ENCODE results near the gene UBE2S.

Gene UBE2S

DNA sequence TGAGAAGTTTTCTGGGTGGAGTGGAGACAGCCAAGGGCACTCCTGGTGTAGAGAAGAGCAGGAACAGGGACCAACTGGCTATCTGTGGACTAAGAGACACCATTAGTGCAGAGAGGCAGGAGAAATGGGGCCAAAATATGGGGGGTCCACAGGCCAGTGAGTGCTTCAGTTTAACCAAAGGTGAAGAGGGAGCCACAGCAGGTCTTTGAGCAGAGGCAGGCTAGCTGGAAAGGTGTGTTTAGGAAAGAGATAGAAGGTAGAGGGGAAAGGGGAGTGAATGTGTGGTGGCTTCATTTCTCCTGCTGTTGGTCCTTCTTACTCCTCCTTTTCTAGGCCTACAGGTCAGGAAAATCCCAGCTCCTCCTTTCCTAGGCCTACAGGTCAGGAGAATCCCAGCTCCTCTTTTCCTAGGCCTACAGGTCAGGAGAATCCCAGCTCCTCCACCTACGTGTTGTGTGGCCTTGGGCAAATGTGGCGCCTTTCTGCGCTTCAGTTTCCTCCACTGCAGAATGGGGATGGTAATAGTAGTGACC lies 25.0 kb downstream of the UBE2S start:
- no peak for DNase-seq

GRCh38 chr19:55382013-55382412 lies 25.6 kb downstream of the UBE2S start:
- no peak for DNase-seq

GRCh38 chr19:55379174-55379573 lies 28.4 kb downstream of the UBE2S start:
- DNase-seq, result no peak

DNA sequence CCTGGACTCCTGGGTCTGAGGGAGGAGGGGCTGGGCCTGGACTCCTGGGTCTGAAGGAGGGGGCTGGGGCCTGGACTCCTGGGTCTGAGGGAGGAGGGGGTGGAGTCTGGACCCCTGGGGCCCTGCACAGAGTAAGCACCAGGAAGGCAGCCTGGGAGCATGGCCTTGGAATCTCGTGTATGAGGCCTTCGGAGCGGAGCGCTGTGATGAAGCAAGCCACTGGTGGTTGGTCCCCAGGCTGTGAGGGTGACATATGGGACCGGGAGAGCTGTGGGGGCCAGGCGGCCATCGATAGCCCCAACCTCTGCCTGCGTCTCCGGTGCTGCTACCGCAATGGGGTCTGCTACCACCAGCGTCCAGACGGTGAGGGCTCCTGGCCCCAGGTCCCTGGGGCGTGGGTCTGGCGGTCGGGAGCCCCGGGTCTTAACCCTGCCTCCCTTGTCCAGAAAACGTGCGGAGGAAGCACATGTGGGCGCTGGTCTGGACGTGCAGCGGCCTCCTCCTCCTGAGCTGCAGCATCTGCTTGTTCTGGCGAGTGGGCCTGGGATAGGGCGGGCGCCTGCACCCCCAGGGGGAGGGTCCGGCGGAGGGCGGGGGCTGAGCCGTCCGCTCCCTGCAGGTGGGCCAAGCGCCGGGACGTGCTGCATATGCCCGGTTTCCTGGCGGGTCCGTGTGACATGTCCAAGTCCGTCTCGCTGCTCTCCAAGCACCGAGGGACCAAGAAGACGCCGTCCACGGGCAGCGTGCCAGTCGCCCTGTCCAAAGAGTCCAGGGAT lies 30.0 kb downstream of the UBE2S start:
- DNase-seq, result no peak

DNA sequence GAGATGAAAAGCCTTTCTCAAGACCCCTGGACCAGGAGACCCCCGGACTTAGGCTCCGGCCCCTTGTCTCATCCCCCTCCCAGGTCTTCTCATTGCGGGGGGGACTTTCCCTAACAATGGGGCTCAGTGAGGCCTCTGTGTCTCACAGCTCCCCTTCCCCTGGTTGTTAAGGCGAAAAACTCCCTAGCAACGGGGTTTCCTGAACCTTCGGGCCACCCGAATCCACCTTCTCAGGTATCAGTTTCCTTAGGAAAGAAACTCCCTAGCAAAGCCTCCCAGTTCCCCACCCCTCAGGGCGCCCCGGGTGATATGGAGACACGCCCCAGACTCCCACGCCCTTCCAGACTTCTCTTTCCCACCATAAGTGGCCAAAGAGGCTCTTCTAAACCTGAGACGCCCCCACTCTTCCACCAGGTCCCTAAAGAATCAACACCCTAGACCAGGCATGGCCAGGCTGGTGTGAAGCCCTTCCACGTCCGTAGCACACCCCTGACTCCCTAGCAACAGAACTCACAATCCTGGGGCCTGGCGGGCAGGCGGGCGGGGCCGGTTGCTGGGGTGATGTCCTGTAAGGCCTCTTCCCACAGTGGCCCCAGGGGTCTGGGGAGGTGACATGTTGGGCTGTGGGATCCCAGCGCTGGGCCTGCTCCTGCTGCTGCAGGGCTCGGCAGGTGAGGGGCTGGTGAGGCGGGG lies 31.2 kb downstream of the UBE2S start, which contains the start of gene TMEM190:
TSS of gene TMEM190 (plus strand) at position 586 of the 693 bp plus-strand sequence. CDS start at position 614, 28 bp downstream.
- no peak for DNase-seq

DNA sequence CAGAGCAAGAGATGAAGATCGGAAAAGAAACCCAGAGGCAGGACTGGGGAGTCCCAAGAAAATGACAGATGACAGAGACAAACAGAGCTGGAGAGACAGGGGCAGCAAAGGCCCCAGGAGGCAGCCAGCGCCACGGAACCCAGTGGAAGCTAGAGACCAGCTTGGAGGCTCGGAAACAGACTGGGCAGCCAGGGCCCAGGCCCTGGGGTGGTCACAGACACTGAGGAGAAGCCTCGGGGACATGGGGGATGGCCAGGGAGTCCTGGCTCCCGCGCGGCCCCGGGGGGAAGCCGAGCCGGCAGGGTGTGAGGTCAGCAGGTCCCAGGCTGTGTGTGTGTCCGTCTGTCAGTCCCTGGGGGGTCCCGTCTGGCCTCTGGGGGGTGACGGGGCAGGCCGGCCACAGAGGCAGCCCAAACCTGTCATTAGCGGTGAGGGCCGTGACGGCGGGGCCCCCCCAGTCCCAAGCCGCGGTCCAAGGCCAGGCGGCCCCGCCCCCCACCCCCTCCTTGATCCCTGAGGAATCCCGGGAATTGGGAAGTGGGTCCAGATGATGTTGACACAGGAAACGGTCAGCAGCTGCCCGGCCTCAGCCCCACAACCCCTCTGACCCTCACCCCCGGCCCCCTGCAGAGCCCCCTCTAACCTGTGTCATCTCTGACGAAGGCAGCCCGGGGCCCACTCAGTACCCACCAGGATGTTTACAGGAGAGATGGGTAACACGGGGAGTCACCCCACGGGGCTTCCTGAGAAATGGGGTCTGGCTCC lies 33.4 kb downstream of the UBE2S start:
- DNase-seq, result no peak

DNA sequence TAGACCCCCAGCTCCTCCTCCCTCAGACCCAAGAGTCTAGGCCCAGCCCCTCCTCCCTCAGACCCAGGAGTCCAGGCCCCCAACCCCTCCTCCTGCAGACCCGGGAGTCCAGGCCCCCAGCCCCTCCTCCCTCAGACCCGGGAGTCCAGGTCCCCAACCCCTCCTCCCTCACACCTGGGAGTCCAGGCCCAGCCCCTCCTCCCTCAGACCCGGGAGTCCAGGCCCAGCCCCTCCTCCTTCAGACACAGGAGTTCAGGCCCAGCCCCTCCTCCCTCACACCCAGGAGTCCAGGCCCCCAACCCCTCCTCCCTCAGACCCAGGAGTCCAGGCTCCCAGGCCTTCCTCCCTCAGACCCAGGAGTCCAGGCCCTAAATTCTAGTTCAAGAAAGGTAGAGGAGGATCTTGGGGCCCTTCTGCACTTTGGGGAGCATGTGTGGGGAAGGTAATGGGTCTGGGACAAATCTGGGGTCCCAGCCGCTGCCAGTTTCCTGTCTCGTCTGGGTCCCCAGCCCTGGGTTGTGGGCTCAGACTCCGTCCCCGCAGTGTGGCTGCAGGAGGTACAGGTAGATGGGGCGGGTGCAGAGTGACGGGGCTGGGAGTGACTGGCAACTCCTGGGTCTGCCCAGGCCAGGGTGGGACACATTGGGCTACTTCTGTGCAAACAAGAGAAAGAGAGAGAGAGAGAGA lies 34.1 kb downstream of the UBE2S start:
- no peak for DNase-seq

DNA sequence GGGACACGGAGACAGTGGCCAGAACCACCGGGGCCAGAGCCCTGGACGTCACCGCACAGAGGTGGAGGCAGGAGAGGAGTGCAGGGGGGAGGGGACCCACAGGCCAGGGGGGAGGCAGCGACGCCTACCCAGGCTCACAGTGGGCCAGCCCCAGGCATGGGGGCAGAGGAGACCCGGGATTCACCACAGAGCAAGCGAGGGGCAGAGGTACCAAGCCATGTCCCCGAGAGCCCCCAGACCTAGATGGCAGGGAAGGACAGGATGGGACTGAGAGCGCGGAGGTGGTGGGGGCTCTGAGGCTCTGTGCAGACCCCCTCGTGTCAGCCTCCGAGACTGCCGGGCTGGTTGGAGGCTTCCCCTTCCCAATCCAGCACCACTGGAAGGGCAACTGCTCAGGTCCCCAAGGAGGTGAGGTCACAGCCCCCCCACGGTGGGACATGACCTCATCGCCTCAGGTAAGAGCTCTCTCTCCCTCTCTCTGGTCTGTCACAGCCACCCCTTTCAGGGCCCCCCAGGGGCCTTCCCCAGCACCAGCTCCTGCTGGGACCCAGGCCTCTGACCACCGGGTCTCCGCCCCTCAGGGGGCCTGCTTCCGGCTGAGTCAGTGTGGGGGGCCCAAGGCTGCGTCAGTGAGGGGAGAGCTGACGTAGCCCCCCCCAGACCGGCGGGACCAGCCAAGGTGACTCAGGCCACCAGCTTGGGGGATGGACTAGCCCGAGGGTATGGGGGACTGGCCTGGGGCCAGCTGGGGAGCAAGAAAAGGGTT lies 35.1 kb downstream of the UBE2S start:
- DNase-seq, result no peak

DNA sequence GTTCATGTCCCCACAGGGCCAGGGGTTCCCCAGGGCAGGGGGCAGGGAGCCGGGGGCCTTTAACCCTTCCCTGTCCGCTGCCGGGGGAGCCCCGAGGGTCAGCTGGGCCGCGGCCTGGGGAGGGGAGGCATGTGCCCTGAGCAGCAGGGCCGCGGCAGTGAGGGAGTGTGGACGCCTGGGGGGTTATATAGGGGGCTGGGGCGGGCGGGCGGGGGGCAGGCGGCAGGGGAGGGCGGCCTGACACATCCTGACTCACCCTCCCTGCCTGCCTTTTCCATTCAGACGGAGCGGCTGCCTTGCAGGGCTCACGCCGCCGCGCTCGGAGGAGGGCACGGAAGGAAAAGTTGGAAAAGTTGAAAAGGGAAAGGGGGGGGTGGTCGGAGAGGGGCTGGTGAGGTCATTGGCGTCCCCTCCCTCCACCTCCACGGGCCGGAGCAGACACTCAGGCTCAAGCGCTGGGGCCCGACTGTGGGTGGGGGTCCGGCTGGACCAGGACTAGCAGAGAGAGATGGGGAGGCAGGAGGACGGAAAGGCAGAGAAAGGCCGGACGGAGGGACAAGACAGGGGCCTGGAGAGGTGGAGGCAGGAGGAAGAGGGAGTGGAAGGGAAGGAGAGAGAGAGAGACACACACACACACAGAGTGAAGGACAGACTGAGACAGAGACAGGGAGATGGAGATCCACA lies 37.1 kb downstream of the UBE2S start, which contains the start of gene IL11:
TSS of gene IL11 (minus strand) at position 159 of the 684 bp plus-strand sequence. CDS start at position 6, 153 bp downstream.
- no peak for DNase-seq

DNA sequence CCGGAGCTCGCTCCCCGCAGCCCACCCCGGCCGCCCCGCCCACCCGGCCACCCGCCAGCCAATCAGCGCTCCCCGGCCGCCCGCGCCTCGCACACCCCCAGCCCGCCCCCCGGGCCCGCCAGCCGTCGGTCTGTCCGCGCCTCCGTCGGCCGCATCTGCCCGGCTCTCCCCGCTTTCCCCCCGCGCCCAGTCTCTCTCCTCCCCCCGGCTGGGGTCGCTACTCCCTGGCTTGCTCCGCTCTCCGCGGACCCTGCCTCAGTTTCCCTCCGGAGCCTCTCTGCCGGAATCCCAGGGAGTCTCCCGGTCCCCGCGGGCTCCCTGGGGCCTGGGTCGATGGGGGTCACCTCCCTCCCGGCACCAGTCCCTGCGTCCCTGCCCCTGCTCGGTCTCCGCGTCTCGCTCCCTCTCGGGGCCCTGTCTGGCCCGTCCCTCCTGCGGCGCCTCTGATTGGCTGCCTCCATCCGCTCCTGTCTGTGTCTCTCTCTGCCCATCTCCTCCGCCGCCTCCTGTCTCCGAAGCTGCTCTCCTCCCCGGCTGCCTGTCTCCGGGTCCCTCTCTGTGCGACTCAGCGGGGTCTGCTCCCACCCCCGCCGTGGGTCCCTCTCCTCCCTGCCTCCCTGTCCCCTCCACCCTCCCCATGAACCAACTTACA lies 37.8 kb downstream of the UBE2S start:
- DNase-seq, result no peak

DNA sequence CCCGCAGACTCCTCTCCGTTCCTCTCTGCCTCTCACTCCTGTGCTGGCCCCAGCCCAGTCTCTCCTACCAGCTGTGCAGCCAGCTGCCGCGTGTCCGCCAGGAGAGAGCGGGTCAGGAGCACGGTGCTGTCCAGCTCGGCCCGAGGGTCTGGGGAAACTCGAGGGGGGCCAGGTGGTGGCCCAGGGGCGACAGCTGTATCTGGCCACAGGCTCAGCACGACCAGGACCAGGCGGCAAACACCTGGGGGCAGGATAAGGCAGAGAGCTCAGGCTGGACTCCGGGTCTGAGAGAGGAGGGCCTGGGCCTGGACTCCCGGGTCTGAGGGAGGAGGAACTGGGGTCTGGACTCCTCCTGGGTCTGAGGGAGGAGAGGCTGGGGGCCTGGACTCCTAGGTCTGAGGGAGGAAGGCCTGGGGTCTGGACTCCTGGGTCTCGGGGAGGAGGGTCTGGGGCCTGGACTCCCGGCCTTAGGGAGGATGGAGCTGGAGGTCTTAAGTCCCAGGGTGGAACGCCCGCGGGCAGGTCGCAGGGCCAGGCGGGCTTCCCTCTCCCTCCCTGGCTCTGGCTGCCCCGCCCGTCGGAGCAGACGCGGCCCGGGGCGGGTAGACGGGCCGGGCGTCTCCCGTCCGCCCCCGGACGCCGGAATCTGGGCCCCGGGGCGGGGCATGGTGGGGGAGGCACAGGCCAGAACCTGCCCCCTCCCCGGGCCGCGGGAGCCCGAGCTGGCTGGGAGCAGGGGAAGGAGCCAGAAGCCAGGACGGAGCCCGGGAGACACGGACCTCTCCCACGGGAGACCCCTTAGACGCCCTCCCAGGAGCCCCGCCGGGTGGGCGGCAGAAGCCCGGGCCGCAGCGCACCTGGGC lies 38.7 kb downstream of the UBE2S start:
- DNase-seq, result no peak

GRCh38 chr19:55368106-55368505 lies 39.5 kb downstream of the UBE2S start:
- DNase-seq, result no peak

DNA sequence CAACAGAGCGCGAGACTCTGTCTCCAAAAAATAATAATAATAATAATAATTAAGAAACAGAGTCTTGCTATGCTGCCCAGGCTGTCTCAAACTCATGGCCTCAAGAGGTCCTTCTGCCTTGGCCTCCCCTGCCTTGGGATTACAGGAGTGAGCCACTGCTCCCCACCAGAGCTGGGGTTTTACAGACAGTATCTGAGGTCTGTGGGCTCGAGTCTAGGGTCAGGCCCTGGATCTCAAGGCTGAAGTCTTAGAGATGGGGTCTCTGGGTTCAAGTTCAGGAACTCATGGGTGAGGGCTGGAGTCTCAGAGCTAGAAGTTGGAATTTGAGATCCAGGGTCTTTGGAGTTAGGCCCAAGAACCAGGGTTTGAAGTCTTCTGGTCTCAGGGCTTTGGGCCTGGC lies 40.8 kb downstream of the UBE2S start:
- no peak for DNase-seq

- DNase-seq, result no peak
Observed at GRCh38 chr19:55365964-55366363, 41.6 kb downstream of the UBE2S start.

DNA sequence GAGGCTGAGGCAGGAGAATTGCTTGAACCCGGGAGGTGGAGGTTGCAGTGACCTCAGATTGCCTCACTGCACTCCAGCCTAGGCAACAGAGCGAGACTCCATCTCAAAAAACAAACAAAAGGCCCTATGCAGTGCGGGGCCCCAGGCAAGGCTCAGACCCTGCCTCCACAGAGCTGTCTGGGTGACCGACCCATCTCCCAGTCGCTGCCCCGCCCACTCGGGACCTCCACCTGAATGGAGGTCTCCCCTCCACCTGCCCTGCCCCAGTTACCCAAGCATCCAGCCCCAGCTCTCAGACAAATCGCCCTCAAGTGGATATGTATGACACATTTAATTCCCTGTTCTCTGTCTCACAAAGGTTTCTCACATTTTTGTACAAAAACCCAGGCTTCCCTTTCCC lies 42.3 kb downstream of the UBE2S start:
- no peak for DNase-seq

DNA sequence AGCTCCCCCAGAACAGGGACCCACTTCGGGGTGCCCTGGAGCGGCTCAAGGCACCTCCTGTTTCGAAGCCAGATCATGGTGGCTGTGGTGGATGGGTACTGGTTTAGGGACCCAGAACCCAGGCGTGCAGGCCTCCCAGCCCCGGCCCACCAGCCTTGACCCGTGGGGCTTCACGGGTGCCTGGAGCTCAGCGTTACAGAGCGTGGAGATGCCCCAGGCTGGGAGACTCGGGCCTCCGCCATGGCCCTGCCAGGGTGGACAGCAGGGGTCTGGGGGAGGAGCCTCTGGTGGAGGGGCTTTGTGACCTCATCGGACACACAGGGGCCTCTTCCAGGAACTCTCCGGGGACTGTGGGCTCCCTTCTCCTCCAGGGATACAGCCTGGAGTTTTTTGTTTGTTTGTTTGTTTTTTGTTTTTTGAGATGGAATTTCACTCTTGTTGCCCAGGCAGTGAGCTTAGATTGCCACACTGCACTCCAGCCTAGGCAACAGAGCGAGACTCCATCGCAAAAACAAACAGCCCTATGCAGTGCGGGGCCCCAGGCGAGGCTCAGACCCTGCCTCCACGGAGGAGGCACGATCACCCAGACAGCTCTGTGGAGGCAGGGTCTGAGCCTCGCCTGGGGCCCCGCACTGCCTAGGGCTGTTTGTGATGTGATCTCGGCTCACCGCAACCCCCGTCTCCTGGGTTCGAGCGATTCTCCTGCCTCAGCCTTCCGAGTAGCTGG lies 44.4 kb downstream of the UBE2S start, which contains the start of gene GARIN5B:
TSS of gene GARIN5B (minus strand) at position 271 of the 727 bp plus-strand sequence. CDS start at position 77, 194 bp downstream.
- no peak for DNase-seq

DNA sequence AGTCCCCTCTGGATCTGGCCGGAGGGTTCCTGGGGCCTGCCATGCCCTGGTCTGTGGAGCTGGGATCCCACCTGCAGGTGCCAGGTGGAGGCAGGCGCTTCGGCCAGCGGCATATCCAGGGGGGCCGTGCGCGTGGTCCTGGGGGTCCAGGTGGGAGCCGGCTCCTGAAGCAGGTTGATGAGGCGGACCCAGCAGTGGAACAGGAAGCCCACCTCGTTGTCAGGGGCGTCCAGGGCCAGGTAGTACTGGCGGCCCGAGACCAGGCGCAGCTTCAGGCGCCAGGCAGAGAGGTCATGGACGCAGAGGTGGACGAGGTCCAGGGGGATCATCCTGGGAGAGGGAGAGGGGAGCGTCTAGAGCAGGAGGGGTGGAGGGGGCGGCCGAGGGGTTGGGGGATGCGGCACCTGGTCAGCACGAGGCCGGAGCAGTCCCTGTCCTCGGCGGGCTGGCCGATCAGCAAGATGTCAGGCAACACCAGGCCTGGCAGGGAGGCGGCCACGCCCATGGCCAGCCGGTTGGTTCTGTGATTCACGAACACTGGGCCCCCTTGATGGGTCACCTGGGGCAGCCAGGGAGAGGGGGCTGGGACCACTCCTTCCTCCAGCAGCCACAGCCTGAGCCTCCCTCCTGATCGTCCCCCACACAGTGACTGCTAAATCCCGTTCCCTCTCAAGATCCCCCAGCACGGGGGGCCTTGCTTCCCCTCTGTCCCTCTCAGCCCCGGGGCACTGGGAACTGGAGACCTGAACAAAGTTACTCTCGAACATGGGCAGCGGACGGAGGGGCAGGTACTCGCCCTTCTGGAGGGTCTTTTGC lies 45.2 kb downstream of the UBE2S start:
- DNase-seq, result no peak

- DNase-seq, result no peak
Observed at GRCh38 chr19:55360902-55361301, 46.7 kb downstream of the UBE2S start.
